Esophagus squamous epithelium (tissue), 5 donors: ENCODE measurements around the gene FAM156A. TPM values are rescaled to one million over a fixed set of nuclear protein-coding genes. Genes with fewer than 3 reads are reported as not detected.
"Not testable (repeated sequence)": the region's sequence is repeated elsewhere in the genome, so short reads cannot be mapped to it uniquely, and the experiment has no call there.

Experiments
- DNase-seq: peaks from one replicate; lab custom pipeline; 2025; lab: John Stamatoyannopoulos, UW
- H3K27ac ChIP-seq, 4 donors: fragments of 200-600 bp; sonication (generic); one replicate each; pipeline ENCODE4 v1.5.1; 2016 to 2019; ENCODE audit warnings: mild to moderate bottlenecking in 1 of 4
- H3K27me3 ChIP-seq, 4 donors: fragments of 200-600 bp; sonication (generic); 1 replicate in 3 of 4; 2 replicates in 1 of 4; pipeline versions ENCODE4 v1.5.1 to v1.6.0; 2017 to 2021; ENCODE audit warnings: antibody characterized with exemption in 1 of 4
- H3K36me3 ChIP-seq, 3 donors: fragments of 200-600 bp; sonication (generic); one replicate each; pipeline ENCODE4 v1.5.1; 2016 to 2019
- H3K4me1 ChIP-seq, 3 donors: fragments of 200-600 bp; sonication (generic); one replicate each; pipeline ENCODE4 v1.5.1; 2017 to 2019
- H3K4me3 ChIP-seq, 4 donors: fragments of 200-600 bp; sonication (generic); 1 replicate in 3 of 4; 2 replicates in 1 of 4; pipeline ENCODE4 v1.5.1; 2016 to 2019; ENCODE audit warnings: mild to moderate bottlenecking in 2 of 4, moderate library complexity in 1 of 4
- H3K9me3 ChIP-seq, 3 donors: fragments of 200-600 bp; sonication (generic); one replicate each; pipeline ENCODE4 v1.5.1; 2016 to 2019
- POLR2A ChIP-seq, 4 donors: fragments of 450-650 bp; IDR thresholded peaks; one replicate each; pipeline ENCODE4 v1.6.1; 2017; ENCODE audit warnings: antibody characterized with exemption in 4 of 4, mild to moderate bottlenecking in 4 of 4, moderate library complexity in 3 of 4
- WGBS, 2 donors: methylation state at CpG; one replicate each; pipeline ENCODE4 v1.1.5; 2018; 5-methylcytosine and 5-hydroxymethylcytosine counted together
- intact Hi-C: fragments of 100-400 bp; cut with DNase I; formaldehyde crosslinking; loops from one replicate; pipeline ENCODE4 v1.15.0; 2022
- total RNA-seq, 4 donors: library from RNA; depleted of rRNA; stranded (reverse); fragments of >200 nt; gene quantifications; one replicate each; pipeline ENCODE4 v1.1.0, GENCODE V29; 2016
- TF ChIP-seq, protein P1 (sequence below), 6 experiments: fragments of 450-650 bp in 4 of 6; fragments of 200-600 bp in 2 of 6; sonication (generic) in 2 of 6; IDR thresholded peaks; one replicate each; pipeline ENCODE4 v1.5.1; 2016 to 2019; ENCODE audit warnings: antibody characterized with exemption in 6 of 6, mild to moderate bottlenecking in 4 of 6, moderate library complexity in 4 of 6
- donor health status: DM: yes; HTN: yes; CAD: no.

FAM156A gene
- total RNA-seq, 4 donors from 2014 or later = 2.9 to 13.3 (median 9.7) TPM

DNA sequence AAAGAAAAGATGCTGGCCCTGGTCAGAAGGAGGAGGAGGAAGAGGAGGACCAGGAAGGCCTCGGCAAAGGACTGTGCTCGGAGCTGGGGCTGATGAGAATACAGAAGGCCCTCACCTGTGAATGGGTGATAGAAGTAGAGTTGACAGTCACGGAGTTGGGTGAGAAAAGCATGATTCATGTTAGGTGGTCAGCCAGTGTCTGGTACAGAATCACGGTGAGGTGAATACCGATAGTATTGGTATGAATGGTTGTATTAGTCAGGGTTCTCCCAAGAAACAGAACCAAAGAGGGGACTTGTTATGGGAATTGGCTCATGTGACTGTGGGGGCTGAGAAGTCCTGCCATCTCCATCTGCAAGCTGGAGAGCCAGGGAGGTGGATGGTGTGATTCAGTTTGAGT is 32.5 kb upstream of the FAM156A start:
- 79 to 87% methylated on average over 5 of the region's 5 CpGs for WGBS, 2 donors
- H3K36me3 ChIP-seq = no peaks in the 10 kb centered on the region
- H3K27ac ChIP-seq = no peak overlapping the region
- H3K9me3 ChIP-seq = no peaks in the 10 kb centered on the region
- intact Hi-C loops = no loop called here
- TF ChIP-seq, protein P1, sequence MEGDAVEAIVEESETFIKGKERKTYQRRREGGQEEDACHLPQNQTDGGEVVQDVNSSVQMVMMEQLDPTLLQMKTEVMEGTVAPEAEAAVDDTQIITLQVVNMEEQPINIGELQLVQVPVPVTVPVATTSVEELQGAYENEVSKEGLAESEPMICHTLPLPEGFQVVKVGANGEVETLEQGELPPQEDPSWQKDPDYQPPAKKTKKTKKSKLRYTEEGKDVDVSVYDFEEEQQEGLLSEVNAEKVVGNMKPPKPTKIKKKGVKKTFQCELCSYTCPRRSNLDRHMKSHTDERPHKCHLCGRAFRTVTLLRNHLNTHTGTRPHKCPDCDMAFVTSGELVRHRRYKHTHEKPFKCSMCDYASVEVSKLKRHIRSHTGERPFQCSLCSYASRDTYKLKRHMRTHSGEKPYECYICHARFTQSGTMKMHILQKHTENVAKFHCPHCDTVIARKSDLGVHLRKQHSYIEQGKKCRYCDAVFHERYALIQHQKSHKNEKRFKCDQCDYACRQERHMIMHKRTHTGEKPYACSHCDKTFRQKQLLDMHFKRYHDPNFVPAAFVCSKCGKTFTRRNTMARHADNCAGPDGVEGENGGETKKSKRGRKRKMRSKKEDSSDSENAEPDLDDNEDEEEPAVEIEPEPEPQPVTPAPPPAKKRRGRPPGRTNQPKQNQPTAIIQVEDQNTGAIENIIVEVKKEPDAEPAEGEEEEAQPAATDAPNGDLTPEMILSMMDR (IDR thresholded peaks at IDR 0.05) = no peak
- no peak for TF ChIP-seq POLR2A (IDR thresholded peaks at IDR 0.05)
- DNase-seq = no peak
- H3K27me3 ChIP-seq = no peaks in the 10 kb centered on the region
- no peak overlapping the region for H3K4me3 ChIP-seq
- H3K4me1 ChIP-seq = peaks cover 8 to 31% (median 18%) of the 10 kb centered on the region in 3 donors

DNA sequence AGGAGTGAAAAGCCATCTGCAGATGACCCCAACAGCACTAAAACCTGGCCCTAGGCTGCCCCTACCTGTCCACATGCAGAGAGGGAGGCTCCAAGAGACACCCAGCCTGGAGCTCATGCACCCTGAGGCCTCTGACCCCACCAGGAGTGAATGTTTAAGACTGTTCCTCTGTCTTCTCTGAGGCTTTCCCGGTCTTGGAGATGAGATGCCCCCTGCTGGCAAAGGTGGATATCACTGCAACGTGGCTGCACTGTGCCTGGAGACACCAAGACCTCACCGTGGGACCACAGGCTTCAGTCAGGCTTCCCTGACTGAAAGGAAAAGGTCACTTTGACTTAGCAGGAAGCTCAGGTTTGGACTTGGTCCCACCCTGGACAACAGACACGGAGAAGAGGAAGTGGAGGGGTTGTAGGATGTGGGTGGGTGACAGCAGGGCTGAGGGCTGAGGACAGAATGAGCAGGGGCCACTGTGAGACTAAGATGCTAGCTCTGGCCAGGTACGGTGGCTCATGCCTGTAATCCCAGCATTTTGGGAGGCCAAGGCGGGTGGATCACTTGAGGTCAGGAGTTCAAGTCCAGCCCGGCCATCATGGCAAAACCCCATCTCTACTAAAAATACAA is 31.8 kb upstream of the FAM156A start:
- Histone ChIP-seq H3K27ac (peak overlapping the region in 3 of 4 donors; percentile 5 to 39 (median 7)), H3K4me1 (peaks cover 8 to 31% (median 18%) of the 10 kb centered on the region in 3 donors)
- H3K4me3 ChIP-seq, H3K36me3 ChIP-seq, H3K27me3 ChIP-seq, H3K9me3 ChIP-seq, DNase-seq, intact Hi-C loops: not testable (repeated sequence)
- WGBS, 2 donors = 25% methylated on average over 4 of the region's 7 CpGs; no CpG with 5 or more reads in 1 of the 2 donors
- TF ChIP-seq, protein P1 (IDR thresholded peaks at IDR 0.05) = peak in 5 of 6 experiments; percentile 35 to 56 (median 52)

DNA sequence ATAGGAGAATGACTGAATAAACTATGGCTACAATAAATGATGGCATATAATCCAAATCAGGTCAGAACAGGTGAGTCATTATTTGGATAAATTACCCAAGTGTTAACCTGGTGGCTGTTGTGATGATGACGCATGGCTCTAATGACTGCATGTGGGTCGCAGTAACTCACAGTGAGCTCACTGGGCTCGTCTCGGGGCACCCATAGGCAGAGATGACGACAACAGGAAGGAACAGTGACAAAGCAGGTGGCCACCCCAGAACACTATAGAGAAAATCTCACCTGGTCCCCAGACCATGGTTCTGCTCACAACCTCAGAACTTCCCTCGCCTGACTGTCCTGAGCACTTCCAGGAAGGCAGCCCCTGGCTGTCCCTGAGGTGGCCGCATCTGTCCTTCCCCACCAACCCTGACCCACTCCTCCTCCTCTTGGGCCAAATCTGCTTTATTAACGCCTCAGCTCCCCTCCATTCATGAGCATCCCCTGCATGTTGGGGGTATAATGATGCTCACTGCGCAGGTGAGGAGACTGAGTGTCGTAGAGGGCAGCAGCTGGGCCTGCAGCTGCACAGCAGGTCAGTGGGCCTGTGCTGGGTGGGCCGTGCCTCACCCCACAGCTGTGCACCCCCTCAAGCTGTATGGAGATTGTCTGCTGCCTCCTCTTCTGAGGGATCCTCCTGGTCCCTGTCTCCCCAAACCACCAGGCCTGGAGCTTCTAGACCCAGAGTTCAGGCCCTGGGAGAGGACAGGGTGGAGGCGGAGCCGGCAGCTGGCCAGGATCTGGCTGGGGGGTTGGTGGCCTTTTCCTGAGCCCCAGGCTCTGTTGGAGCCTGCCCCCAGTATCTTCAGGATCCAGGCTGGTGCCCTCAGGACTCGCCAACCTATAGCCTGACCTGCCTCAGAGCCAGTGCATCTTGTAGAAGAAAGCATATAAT is 30.9 kb upstream of the FAM156A start:
- no peaks in the 10 kb centered on the region for H3K36me3 ChIP-seq
- no peak overlapping the region for H3K4me3 ChIP-seq
- peaks cover 4 to 25% (median 14%) of the 10 kb centered on the region in 3 donors for H3K4me1 ChIP-seq
- no peaks in the 10 kb centered on the region for H3K27me3 ChIP-seq
- intact Hi-C loops = no loop called here
- no peak for DNase-seq
- WGBS, 2 donors = 39 to 67% methylated on average over 5 of the region's 14 CpGs
- no peaks in the 10 kb centered on the region for H3K9me3 ChIP-seq
- H3K27ac ChIP-seq = peak overlapping the region; percentile 7 to 42 (median 34)
- no peak for TF ChIP-seq POLR2A (IDR thresholded peaks at IDR 0.05)
- TF ChIP-seq, protein P1 (IDR thresholded peaks at IDR 0.05) = no peak

DNA sequence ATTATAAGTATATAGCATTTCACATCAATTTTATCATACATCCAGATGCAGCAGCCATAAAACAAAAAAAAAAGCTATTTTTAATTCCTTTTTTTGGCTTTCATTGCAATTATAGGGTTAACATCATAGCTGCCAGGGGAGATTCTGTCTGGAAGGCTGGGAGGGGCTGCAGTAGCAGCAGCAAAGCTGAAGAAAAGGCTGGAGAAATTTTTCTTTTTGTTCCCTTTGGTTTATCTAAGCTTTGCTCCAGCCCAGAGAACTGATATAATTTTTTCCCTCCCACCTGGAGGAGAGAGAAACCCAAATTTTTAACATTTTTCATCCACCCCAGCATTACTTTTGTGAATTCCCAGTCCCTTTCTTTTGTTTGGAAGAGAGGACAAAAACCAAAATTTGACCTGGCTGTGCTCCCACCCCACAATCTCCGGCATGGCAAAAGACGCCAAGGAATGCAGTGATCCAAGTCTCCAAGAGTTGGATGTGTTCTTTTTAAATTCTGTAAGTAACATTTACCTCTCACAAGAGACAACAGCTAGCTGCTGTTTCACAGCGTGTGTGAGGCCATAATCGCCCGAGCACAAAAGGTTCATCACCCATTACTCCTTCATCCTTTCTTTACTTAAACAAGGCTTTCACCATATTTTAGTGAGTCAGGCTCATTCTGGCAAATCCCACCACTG is 25.1 kb upstream of the FAM156A start:
- no peaks in the 10 kb centered on the region for H3K9me3 ChIP-seq
- no peaks in the 10 kb centered on the region for H3K27me3 ChIP-seq
- peak overlapping the region in 2 of 4 donors; percentile 1 to 23 for H3K4me3 ChIP-seq
- TF ChIP-seq POLR2A (IDR thresholded peaks at IDR 0.05) = no peak
- TF ChIP-seq, protein P1 (IDR thresholded peaks at IDR 0.05) = no peak
- intact Hi-C loops = no loop called here
- 16 to 33% methylated on average over 5 of the region's 5 CpGs for WGBS, 2 donors
- H3K27ac ChIP-seq = peak overlapping the region in 3 of 4 donors; percentile 33 to 61 (median 35)
- no peaks in the 10 kb centered on the region for H3K36me3 ChIP-seq
- H3K4me1 ChIP-seq = peaks cover 0 to 14% (median 0%) of the 10 kb centered on the region in 3 donors
- no peak for DNase-seq
